Activated CD4-positive, alpha-beta T cell treated with anti-CD3 and anti-CD28 coated beads, Interleukin-2, amount 50 U/mL, for 24 hours (primary cell): ENCODE results near the gene UBE2B.

Source experiments
- DNase-seq, 2 donors: peaks; one replicate each; pipeline ENCODE4 v3.0.0-alpha.2; 2020; ENCODE audit warnings: low read depth in 1 of 2, low spot score in 1 of 2

Gene UBE2B

GRCh38 chr5:134437340-134437846, 66.0 kb downstream of the UBE2B start:
- no peak for DNase-seq

DNA sequence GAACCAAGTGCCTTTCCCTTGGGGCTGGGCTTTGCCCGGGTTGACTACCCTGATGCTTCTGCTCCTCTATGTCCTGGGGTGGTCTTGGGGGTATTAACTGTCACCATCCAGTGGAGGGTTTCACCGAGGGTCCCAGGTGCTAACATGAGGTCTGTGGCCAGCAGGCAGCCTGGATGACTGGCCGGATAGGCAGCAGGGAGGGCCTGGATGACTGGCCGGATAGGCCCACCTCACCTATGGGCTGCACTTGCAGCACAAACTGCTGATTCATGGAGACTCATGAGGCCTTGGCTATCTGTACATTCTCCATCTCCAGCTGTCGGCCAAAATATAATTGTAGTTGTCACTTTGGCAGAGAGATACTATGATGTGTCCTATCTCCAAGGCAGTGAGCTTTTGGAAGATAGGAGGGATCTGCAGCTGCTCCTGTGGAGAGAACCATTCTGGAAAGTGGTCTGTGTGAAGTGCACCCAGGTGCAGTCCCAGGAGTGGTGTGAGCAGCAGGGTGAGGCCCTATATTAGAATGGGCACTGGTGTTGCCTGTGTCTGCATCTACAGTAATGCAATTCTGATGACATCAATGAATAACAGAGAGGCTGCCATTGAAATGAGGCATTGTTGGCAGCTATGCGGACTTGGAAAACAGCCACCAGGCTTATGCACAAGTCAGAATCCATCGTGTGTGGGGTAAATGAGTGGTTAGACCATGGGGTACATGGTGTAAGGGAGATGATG, 66.6 kb downstream of the UBE2B start:
- DNase-seq = no peak

- no peak for DNase-seq
Observed at GRCh38 chr5:134438721-134439123, 67.4 kb downstream of the UBE2B start.

DNA sequence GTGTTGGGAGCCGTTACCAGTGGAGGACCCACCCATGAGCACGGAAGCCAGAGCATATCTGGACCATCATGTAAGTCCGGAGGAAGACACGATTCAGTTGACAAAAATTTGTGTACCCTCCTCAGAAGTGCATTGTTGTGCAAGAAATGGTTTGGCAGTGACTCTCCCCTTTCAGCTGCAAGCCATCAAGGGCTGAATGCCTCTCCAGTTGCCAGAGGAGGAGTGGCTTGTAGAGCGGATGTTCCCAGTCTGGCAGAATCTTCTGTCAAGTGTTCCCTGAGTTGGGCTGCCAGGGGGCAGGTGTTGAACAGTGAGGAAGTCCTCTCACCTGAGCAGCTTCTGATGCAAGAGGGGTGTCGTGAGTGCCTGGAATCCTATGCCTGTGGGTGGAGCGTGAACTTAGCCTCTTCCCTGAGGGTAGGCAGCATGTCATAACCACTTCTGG, 67.9 kb downstream of the UBE2B start:
- no peak for DNase-seq

DNA sequence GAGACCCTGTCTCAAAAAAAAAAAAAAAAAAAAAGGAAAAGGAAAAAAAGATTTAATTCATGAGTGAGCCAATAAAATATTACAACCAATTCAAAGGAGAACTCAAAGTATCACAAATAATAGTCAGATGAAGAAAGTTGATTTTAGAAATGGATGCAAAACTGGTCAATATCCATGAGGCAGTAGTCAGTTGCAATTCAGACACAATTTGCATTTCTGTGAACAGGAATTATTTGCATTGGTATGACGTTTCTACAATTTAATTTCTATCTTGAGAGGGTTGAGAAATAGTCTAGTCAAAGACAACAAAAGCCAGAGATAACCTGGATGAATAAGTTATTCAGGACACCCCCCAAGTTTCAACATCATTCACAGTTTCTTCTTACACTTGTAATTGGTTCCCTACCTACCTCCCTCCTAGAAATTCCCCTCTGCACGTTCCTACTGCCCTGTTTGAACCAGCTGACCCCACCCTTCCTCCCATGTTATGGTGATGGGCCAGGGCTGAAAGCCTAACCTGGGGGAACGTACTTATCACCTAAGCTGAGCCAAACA, 68.9 kb downstream of the UBE2B start:
- DNase-seq = no peak
